K562 (cell line): ENCODE measurements around the gene RNU6-9.

Experiments
- EZH2 ChIP-seq: IDR thresholded peaks from 2 replicates; pipeline ENCODE4 v1.6.1; 2012; ENCODE audit warnings: low read depth, mild to moderate bottlenecking, inconsistent platforms, low read length, borderline replicate concordance
- HDGF ChIP-seq: fragments of 450-650 bp; IDR thresholded peaks from 2 replicates; pipeline ENCODE4 v1.6.1; 2016
- KAT7 ChIP-seq: sonication (generic); formaldehyde crosslinking; IDR thresholded peaks from 2 replicates; pipeline ENCODE4 v1.8.0; 2022; ENCODE audit warnings: missing genetic modification reagents, mild to moderate bottlenecking, borderline replicate concordance
- PCBP1 ChIP-seq: fragments of 200-400 bp; formaldehyde crosslinking; IDR thresholded peaks from 2 replicates; pipeline ENCODE4 v1.6.1; 2018; ENCODE audit warnings: mild to moderate bottlenecking, low read depth, low read length; ENCODE audit not compliant: poor library complexity, severe bottlenecking
- POLR2A ChIP-seq: fragments of 450-650 bp; conservative IDR thresholded peaks from 2 replicates; pipeline ENCODE4 v1.6.1; 2016
- POLR2AphosphoS2 ChIP-seq: IDR thresholded peaks from 2 replicates; pipeline ENCODE4 v1.6.1; 2012; ENCODE audit warnings: low read length, improper control_type of control experiment
- THRAP3 ChIP-seq: fragments of 450-650 bp; IDR thresholded peaks from 2 replicates; pipeline ENCODE4 v1.6.1; 2016; ENCODE audit warnings: mild to moderate bottlenecking, inconsistent platforms, borderline replicate concordance
- ZNF143 ChIP-seq: sonication (generic); formaldehyde crosslinking; IDR thresholded peaks from 2 replicates; pipeline ENCODE4 v1.9.0; 2022; ENCODE audit warnings: mild to moderate bottlenecking, missing genetic modification reagents
- ZZZ3 ChIP-seq: fragments of 450-650 bp; IDR thresholded peaks from 2 replicates; pipeline ENCODE4 v1.6.1; 2016; ENCODE audit warnings: antibody characterized with exemption, mild to moderate bottlenecking, moderate library complexity
- TF ChIP-seq, protein P1 (sequence below): IDR thresholded peaks from 2 replicates; pipeline ENCODE4 v1.6.1; 2011; ENCODE audit warnings: borderline replicate concordance, low read depth, mild to moderate bottlenecking, moderate library complexity, low read length; ENCODE audit not compliant: insufficient read depth, poor library complexity, severe bottlenecking
- TF ChIP-seq, protein P2 (sequence below): sonication (generic); formaldehyde crosslinking; IDR thresholded peaks from 2 replicates; pipeline ENCODE4 v1.8.1; 2023; ENCODE audit warnings: mild to moderate bottlenecking, missing genetic modification reagents
- TF ChIP-seq, protein P3 (sequence below), 2 experiments: fragments of 450-650 bp; formaldehyde crosslinking in 1 of 2; IDR thresholded peaks; 2 replicates each; pipeline versions ENCODE4 v1.4.0 to v1.6.1; 2014 to 2020; ENCODE audit warnings: mild to moderate bottlenecking in 2 of 2, borderline replicate concordance in 1 of 2, low read depth in 1 of 2
- TF ChIP-seq, protein P4 (sequence below): fragments of 200-800 bp; sonication (Bioruptor generic); IDR thresholded peaks from 2 replicates; pipeline ENCODE4 v1.6.1; 2016; ENCODE audit warnings: missing genetic modification characterization, missing compliant biosample characterization

DNA sequence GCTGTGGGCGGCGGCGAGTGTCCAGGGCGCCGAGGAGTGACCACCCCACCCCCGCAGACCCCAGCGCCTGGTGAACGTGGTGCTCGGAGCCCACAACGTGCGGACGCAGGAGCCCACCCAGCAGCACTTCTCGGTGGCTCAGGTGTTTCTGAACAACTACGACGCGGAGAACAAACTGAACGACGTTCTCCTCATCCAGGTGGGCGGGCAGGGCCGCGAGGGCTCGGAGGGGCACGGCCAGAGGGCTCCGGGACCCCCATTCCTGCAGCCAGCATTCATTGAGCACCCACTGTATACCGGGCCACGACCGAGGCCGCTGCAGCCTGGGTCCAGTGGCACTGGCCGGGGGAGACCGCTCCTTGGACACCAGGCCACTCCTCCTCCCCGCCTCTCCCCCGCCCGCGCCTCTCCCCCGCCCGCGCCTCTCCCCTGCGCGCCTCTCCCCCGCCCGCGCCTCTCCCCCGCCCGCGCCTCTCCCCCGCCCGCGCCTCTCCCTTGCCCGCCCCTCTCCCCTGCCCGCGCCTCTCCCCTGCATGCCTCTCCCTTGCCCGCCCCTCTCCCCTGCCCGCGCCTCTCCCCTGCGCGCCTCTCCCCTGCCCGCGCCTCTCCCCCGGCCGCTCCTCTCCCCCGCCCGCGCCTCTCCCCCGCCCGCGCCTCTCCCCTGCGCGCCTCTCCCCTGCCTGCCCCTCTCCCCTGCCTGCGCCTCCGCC lies 49.3 kb upstream of the RNU6-9 start:
- TF ChIP-seq PCBP1 (no peak), HDGF (no peak), KAT7 (no peak), THRAP3 (no peak), POLR2AphosphoS2 (no peak), ZNF143 (no peak), ZZZ3 (no peak), EZH2 (no peak), POLR2A (no peak)
- TF ChIP-seq, protein P1, sequence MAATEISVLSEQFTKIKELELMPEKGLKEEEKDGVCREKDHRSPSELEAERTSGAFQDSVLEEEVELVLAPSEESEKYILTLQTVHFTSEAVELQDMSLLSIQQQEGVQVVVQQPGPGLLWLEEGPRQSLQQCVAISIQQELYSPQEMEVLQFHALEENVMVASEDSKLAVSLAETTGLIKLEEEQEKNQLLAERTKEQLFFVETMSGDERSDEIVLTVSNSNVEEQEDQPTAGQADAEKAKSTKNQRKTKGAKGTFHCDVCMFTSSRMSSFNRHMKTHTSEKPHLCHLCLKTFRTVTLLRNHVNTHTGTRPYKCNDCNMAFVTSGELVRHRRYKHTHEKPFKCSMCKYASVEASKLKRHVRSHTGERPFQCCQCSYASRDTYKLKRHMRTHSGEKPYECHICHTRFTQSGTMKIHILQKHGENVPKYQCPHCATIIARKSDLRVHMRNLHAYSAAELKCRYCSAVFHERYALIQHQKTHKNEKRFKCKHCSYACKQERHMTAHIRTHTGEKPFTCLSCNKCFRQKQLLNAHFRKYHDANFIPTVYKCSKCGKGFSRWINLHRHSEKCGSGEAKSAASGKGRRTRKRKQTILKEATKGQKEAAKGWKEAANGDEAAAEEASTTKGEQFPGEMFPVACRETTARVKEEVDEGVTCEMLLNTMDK = no peak
- TF ChIP-seq, protein P2, sequence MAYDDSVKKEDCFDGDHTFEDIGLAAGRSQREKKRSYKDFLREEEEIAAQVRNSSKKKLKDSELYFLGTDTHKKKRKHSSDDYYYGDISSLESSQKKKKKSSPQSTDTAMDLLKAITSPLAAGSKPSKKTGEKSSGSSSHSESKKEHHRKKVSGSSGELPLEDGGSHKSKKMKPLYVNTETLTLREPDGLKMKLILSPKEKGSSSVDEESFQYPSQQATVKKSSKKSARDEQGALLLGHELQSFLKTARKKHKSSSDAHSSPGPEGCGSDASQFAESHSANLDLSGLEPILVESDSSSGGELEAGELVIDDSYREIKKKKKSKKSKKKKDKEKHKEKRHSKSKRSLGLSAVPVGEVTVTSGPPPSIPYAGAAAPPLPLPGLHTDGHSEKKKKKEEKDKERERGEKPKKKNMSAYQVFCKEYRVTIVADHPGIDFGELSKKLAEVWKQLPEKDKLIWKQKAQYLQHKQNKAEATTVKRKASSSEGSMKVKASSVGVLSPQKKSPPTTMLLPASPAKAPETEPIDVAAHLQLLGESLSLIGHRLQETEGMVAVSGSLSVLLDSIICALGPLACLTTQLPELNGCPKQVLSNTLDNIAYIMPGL (CRISPR knock-in tag) = no peak
- TF ChIP-seq, protein P3, sequence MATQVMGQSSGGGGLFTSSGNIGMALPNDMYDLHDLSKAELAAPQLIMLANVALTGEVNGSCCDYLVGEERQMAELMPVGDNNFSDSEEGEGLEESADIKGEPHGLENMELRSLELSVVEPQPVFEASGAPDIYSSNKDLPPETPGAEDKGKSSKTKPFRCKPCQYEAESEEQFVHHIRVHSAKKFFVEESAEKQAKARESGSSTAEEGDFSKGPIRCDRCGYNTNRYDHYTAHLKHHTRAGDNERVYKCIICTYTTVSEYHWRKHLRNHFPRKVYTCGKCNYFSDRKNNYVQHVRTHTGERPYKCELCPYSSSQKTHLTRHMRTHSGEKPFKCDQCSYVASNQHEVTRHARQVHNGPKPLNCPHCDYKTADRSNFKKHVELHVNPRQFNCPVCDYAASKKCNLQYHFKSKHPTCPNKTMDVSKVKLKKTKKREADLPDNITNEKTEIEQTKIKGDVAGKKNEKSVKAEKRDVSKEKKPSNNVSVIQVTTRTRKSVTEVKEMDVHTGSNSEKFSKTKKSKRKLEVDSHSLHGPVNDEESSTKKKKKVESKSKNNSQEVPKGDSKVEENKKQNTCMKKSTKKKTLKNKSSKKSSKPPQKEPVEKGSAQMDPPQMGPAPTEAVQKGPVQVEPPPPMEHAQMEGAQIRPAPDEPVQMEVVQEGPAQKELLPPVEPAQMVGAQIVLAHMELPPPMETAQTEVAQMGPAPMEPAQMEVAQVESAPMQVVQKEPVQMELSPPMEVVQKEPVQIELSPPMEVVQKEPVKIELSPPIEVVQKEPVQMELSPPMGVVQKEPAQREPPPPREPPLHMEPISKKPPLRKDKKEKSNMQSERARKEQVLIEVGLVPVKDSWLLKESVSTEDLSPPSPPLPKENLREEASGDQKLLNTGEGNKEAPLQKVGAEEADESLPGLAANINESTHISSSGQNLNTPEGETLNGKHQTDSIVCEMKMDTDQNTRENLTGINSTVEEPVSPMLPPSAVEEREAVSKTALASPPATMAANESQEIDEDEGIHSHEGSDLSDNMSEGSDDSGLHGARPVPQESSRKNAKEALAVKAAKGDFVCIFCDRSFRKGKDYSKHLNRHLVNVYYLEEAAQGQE (IDR thresholded peaks at IDR 0.05; ENCODE audit: borderline replicate concordance) = no peak
- TF ChIP-seq, protein P3 (CRISPR knock-in tag; IDR thresholded peaks at IDR 0.05; ENCODE audit: low read depth) = no peak
- TF ChIP-seq, protein P4, sequence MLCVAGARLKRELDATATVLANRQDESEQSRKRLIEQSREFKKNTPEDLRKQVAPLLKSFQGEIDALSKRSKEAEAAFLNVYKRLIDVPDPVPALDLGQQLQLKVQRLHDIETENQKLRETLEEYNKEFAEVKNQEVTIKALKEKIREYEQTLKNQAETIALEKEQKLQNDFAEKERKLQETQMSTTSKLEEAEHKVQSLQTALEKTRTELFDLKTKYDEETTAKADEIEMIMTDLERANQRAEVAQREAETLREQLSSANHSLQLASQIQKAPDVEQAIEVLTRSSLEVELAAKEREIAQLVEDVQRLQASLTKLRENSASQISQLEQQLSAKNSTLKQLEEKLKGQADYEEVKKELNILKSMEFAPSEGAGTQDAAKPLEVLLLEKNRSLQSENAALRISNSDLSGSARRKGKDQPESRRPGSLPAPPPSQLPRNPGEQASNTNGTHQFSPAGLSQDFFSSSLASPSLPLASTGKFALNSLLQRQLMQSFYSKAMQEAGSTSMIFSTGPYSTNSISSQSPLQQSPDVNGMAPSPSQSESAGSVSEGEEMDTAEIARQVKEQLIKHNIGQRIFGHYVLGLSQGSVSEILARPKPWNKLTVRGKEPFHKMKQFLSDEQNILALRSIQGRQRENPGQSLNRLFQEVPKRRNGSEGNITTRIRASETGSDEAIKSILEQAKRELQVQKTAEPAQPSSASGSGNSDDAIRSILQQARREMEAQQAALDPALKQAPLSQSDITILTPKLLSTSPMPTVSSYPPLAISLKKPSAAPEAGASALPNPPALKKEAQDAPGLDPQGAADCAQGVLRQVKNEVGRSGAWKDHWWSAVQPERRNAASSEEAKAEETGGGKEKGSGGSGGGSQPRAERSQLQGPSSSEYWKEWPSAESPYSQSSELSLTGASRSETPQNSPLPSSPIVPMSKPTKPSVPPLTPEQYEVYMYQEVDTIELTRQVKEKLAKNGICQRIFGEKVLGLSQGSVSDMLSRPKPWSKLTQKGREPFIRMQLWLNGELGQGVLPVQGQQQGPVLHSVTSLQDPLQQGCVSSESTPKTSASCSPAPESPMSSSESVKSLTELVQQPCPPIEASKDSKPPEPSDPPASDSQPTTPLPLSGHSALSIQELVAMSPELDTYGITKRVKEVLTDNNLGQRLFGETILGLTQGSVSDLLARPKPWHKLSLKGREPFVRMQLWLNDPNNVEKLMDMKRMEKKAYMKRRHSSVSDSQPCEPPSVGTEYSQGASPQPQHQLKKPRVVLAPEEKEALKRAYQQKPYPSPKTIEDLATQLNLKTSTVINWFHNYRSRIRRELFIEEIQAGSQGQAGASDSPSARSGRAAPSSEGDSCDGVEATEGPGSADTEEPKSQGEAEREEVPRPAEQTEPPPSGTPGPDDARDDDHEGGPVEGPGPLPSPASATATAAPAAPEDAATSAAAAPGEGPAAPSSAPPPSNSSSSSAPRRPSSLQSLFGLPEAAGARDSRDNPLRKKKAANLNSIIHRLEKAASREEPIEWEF = no peak
